ENCODE results near the gene NOP9.

DNA sequence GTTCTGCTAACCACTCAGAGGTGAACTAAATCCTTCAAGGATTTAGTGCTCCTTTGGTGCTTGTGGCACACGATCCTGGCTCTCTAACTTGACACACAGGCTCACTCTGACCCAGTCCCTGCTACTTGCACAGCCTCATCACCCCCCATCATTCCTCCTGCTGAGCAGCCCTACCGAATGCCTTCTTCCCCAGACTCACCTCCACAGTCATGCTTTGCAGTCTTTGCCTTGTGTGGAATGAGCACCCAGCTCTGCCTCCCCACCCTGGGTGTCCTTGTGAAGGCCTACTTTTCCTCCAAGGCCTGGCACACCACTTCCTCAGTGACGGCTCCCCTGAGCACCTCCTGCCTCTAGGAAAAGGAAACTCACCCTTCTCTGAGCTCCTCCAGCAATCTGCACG, 49.3 kb upstream of the NOP9 start:
- TF ChIP-seq, protein P1, sequence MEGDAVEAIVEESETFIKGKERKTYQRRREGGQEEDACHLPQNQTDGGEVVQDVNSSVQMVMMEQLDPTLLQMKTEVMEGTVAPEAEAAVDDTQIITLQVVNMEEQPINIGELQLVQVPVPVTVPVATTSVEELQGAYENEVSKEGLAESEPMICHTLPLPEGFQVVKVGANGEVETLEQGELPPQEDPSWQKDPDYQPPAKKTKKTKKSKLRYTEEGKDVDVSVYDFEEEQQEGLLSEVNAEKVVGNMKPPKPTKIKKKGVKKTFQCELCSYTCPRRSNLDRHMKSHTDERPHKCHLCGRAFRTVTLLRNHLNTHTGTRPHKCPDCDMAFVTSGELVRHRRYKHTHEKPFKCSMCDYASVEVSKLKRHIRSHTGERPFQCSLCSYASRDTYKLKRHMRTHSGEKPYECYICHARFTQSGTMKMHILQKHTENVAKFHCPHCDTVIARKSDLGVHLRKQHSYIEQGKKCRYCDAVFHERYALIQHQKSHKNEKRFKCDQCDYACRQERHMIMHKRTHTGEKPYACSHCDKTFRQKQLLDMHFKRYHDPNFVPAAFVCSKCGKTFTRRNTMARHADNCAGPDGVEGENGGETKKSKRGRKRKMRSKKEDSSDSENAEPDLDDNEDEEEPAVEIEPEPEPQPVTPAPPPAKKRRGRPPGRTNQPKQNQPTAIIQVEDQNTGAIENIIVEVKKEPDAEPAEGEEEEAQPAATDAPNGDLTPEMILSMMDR (conservative IDR thresholded peaks at IDR 0.05; ENCODE audit: low read length), result no peak
- no peak for TF ChIP-seq EZH2phosphoT487 (IDR thresholded peaks at IDR 0.05; ENCODE audit: borderline replicate concordance)
